ENCODE data around the gene SIMC1. TPM values are rescaled to one million over a fixed set of nuclear protein-coding genes. Genes with fewer than 3 reads are reported as not detected.
"Not testable (repeated sequence)": the region's sequence is repeated elsewhere in the genome, so short reads cannot be mapped to it uniquely, and the experiment has no call there.

The SIMC1 gene
- 10 to 100 TPM; 23.2 to 25.5 TPM for total RNA-seq

- not testable (repeated sequence) for H3K9me3 Mint-ChIP-seq; H3K27ac Mint-ChIP-seq; H3K36me3 Mint-ChIP-seq (ENCODE audit: insufficient read depth in 2 of 2); H3K4me1 Mint-ChIP-seq (ENCODE audit: low read depth); H3K27me3 Mint-ChIP-seq (ENCODE audit: low read depth)
- peak within 1 kb of the TSS; percentile 74 to 80 for H3K4me3 Mint-ChIP-seq
- DNase-seq = peak; percentile 55 to 75
- peak; percentile 77 to 82 for ATAC-seq (replicated peaks in 1 of 2)
These were observed at the start of gene SIMC1 for GRCh38 chr5:176237971-176238644. Gene SIMC1 (plus strand): TSS chr5:176238424. CDS start chr5:176238509, 85 bp downstream.

GRCh38 chr5:176188506-176189193, 49.6 kb upstream of the SIMC1 start:
- Mint-ChIP-seq H3K27ac (no peak overlapping the region), H3K9me3 (no peaks in the 10 kb centered on the region), H3K27me3 (ENCODE audit: low read depth) (no peaks in the 10 kb centered on the region), H3K4me3 (no peak overlapping the region), H3K36me3 (ENCODE audit: insufficient read depth in 2 of 2) (no peaks in the 10 kb centered on the region), H3K4me1 (ENCODE audit: low read depth) (no peaks in the 10 kb centered on the region)
- ATAC-seq (replicated peaks in 1 of 2) (no peak), DNase-seq (no peak)

DNA sequence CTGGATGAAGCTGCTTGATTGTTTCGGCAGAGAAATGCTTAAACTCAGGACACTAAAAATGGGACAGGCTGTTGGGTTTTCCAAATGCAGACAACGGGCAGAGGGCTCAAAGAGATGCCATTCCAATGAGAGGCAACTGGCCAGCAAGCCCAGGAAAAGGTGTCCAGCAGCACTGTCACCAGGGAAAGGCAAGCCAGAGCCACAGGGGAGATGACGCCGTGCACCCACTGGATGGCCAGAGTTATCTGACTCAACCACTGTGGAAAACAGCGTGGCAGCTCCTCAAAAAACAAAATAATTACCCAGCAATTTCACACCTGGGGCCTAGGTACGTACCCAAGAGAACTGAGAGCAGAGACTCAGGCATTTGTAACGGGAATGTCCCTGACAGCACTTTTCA, 48.4 kb upstream of the SIMC1 start:
- no peak for ATAC-seq (replicated peaks in 1 of 2)
- Mint-ChIP-seq H3K36me3 (ENCODE audit: insufficient read depth in 2 of 2) (no peaks in the 10 kb centered on the region), H3K4me3 (no peak overlapping the region), H3K27me3 (ENCODE audit: low read depth) (no peaks in the 10 kb centered on the region), H3K27ac (no peak overlapping the region), H3K4me1 (ENCODE audit: low read depth) (no peaks in the 10 kb centered on the region), H3K9me3 (no peaks in the 10 kb centered on the region)
- DNase-seq = no peak

DNA sequence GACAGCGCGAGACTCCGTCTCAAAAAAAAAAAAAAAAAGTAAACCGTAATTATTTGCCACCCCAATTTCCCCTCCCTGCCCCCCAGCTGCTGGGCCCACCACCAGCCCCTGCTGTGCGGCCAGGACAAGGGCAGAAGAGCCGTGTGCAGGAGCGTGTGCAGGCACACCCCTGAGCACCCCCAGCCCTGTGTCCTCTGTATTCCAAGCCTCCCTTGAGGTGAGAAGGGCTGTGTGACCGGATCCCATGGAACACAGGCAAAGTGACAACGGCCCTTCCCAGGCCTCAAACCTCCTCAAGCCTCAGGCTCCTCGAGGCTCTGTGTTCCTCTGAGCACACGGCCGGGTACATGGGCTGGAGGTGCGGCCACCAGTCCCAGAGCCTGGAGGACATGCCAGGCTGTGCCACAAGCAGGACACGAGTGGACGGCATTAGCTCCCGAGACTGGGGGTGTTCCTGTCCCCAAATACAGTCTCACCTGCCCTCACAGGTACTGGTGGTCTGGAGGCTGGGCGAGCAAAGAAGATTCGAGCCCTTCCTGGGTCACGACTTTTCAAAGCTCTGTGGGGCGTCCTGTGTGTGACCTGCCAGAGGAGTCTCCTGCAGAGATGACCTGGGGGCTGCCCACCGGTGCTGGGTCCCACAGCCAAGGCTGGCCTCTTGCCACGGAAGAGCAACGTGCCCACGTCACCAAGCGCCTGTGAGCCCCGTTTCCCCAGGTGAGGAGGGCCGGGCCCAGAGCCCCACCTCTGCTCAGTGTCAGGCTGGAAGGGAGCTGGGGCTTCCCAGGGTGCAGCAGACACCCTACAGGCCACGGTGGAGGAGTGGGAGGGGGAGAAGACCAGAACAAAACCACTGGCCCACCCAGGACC, 47.1 kb upstream of the SIMC1 start:
- no peak overlapping the region for H3K27ac Mint-ChIP-seq
- no peaks in the 10 kb centered on the region for H3K9me3 Mint-ChIP-seq
- DNase-seq = no peak
- no peaks in the 10 kb centered on the region for H3K36me3 Mint-ChIP-seq (ENCODE audit: insufficient read depth in 2 of 2)
- peaks cover 6% of the 10 kb centered on the region for H3K4me1 Mint-ChIP-seq (ENCODE audit: low read depth)
- no peak overlapping the region for H3K4me3 Mint-ChIP-seq
- H3K27me3 Mint-ChIP-seq (ENCODE audit: low read depth) = peaks cover 7% of the 10 kb centered on the region
- ATAC-seq (replicated peaks in 1 of 2) = no peak

DNA sequence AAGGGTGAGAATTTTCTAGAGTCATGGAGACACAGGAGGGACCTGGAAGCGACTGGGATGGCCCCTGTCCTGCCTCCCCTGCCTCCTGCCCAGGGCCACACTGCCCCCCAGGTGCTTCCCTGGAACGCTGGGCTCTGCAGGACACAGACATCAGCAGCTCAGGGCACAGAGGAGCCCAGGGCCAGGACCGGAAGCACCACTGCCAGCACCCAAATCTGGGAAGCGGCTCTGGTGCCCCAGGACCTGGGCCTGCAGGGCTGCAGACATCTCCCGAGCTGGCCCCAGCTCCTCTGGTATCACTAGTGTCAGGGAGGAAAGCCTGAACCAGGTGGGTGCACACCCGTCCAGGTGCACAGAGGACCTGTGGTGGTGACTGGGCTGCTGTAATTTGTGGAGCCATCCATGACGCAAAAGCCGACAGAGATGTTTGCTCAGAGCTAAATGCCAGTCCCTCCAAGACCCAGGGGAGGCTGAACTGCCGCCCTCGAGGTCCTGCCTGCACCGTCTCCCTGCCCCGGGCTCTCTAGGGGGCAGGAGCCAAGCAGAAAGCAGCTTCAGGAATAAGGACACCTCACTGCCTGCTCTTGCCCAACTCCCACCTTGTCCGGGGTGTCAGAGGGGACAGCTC, 46.0 kb upstream of the SIMC1 start:
- Mint-ChIP-seq H3K27ac (no peak overlapping the region), H3K27me3 (ENCODE audit: low read depth) (peaks cover 7% of the 10 kb centered on the region), H3K4me1 (ENCODE audit: low read depth) (peaks cover 6% of the 10 kb centered on the region), H3K4me3 (no peak overlapping the region), H3K36me3 (ENCODE audit: insufficient read depth in 2 of 2) (no peaks in the 10 kb centered on the region), H3K9me3 (no peaks in the 10 kb centered on the region)
- DNase-seq (no peak), ATAC-seq (replicated peaks in 1 of 2) (no peak)

GRCh38 chr5:176192722-176193117, 45.5 kb upstream of the SIMC1 start:
- not testable (repeated sequence) for H3K36me3 Mint-ChIP-seq (ENCODE audit: insufficient read depth in 2 of 2); H3K9me3 Mint-ChIP-seq; ATAC-seq (replicated peaks in 1 of 2); H3K4me1 Mint-ChIP-seq (ENCODE audit: low read depth); DNase-seq; H3K27ac Mint-ChIP-seq; H3K4me3 Mint-ChIP-seq
- peaks cover 12% of the 10 kb centered on the region for H3K27me3 Mint-ChIP-seq (ENCODE audit: low read depth)

DNA sequence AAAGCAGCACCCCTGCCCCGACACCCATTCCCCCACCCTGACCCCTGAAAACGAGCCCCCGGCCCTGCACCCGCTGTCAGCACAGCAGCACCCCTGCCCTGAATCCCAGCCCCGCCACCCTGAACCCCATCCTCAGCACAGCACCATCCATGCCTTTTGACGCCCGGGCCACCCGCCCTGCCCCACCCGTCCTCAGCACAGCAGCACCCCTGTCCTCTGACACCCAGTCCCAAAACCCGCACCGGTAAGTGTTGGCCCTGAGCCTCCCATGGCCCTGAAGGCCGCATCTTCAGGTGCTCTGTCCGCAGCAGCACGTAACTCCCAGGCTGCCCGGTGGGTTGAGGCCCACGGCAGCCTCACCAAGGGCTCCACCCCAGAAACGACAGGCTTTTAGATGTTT, 44.6 kb upstream of the SIMC1 start:
- not testable (repeated sequence) for H3K27ac Mint-ChIP-seq; H3K4me1 Mint-ChIP-seq (ENCODE audit: low read depth); H3K9me3 Mint-ChIP-seq; DNase-seq; H3K36me3 Mint-ChIP-seq (ENCODE audit: insufficient read depth in 2 of 2)
- Mint-ChIP-seq H3K4me3 (peak overlapping the region in 1 of 2 donors; percentile 70), H3K27me3 (ENCODE audit: low read depth) (peaks cover 14% of the 10 kb centered on the region)
- ATAC-seq (replicated peaks in 1 of 2) = peak in 1 of 2 donors; percentile 1

- not testable (repeated sequence) for H3K4me1 Mint-ChIP-seq (ENCODE audit: low read depth); H3K36me3 Mint-ChIP-seq (ENCODE audit: insufficient read depth in 2 of 2); H3K27ac Mint-ChIP-seq; H3K9me3 Mint-ChIP-seq
- DNase-seq = peak in 1 of 2 donors; percentile 26
- peaks cover 14% of the 10 kb centered on the region for H3K27me3 Mint-ChIP-seq (ENCODE audit: low read depth)
- peak; percentile 59 to 63 for ATAC-seq (replicated peaks in 1 of 2)
- peak overlapping the region; percentile 57 to 70 for H3K4me3 Mint-ChIP-seq
These were observed 43.8 kb upstream of the SIMC1 start for GRCh38 chr5:176194238-176195083.

DNA sequence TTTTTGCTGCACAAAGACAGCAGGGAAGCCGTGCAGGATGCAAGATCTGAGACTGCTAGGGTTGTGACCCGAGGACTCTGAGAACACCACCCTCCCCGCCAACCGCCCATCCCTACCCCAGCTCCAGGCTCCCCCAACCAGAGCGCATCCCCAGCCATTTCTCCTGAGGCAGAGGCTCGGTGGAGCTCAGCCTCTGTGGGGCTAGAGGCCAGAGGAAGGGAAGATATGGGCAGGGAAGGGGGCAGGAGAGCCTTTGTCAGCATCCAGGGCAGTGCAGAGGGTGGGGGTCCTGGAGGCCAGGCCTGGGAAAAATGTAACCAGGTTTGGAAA, 43.2 kb upstream of the SIMC1 start:
- H3K27me3 Mint-ChIP-seq (ENCODE audit: low read depth) = peaks cover 19% of the 10 kb centered on the region
- H3K4me1 Mint-ChIP-seq (ENCODE audit: low read depth); H3K27ac Mint-ChIP-seq; DNase-seq; H3K9me3 Mint-ChIP-seq; ATAC-seq (replicated peaks in 1 of 2); H3K36me3 Mint-ChIP-seq (ENCODE audit: insufficient read depth in 2 of 2): not testable (repeated sequence)
- H3K4me3 Mint-ChIP-seq = peak overlapping the region; percentile 52 to 54

DNA sequence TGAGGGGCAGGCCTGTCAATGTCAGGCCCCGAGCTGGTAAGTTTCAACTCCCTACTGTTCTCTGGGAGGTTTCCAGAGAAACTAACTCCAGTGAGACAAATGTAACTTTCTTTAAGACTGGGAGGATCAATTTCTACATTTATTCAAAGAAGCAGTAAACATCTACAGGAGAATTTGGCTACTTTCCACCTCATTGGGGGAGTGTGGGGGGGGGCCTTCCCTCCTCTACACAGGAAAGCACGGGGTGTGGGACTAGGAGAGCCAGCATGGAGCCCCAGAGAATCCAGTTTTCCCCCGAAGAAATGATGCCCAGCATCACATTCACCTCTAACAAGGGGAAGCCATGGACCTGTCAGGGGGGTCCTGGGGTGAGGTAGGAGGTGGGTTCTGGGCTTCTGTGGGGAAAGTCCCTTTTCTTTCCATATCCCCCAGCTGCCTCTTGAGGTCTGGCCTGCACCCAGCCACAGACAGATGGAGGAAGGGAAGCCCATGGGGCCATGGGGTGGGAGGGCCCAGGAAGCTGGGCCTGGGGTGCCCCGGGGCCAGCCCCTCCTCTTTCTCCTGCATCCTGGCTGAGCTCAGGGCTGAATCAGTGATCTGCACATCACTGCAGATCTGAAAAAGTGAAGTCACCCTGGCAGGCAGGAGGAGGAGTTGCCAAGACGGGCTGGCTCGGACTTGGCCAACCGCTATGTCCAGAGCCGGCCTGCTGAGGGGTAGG, 42.6 kb upstream of the SIMC1 start:
- not testable (repeated sequence) for H3K4me1 Mint-ChIP-seq (ENCODE audit: low read depth); DNase-seq; H3K9me3 Mint-ChIP-seq; H3K36me3 Mint-ChIP-seq (ENCODE audit: insufficient read depth in 2 of 2); H3K27ac Mint-ChIP-seq
- ATAC-seq (replicated peaks in 1 of 2) = peak in 1 of 2 donors; percentile 25
- peaks cover 23% of the 10 kb centered on the region for H3K27me3 Mint-ChIP-seq (ENCODE audit: low read depth)
- peak overlapping the region; percentile 52 to 54 for H3K4me3 Mint-ChIP-seq

DNA sequence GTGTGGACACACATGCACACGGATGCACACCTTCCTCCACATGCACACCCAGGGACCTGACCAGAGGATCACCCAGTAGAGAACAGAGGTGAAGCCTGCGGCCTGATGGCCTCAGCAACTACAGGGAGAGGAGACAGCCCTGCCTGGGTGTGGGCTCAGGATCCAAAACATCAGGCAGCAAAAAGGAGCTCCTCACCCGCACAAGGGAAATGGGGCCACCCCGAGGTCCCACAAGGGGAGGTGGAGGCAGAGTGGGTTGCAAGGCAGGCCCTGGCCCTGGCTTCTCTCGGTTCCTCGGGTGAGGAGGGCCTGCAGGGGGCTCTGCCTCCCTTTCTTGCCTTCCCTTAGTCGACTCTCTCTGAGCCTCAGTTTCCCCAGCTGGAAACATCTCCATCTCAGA, 41.4 kb upstream of the SIMC1 start:
- H3K4me3 Mint-ChIP-seq; H3K9me3 Mint-ChIP-seq; H3K27ac Mint-ChIP-seq; H3K4me1 Mint-ChIP-seq (ENCODE audit: low read depth); H3K36me3 Mint-ChIP-seq (ENCODE audit: insufficient read depth in 2 of 2); ATAC-seq (replicated peaks in 1 of 2); DNase-seq: not testable (repeated sequence)
- H3K27me3 Mint-ChIP-seq (ENCODE audit: low read depth) = peaks cover 23% of the 10 kb centered on the region

Measured in activated T-cell treated with anti-CD3 and anti-CD28 coated beads, Interleukin-2, amount 50 U/mL, for 72 hours (primary cell).